Keratinocyte (primary cell): Measurements from ENCODE around the gene IREB2.

Experiments
- CTCF ChIP-seq, 3 experiments: IDR thresholded peaks in 1 of 3; conservative IDR thresholded peaks in 1 of 3; optimal IDR thresholded peaks in 1 of 3; 2 replicates in 2 of 3; 3 replicates in 1 of 3; pipeline versions ENCODE3 to v1.5.1; 2011; ENCODE audit warnings: low read length in 3 of 3, mild to moderate bottlenecking in 3 of 3, moderate library complexity in 2 of 3, control low read depth in 1 of 3, inconsistent platforms in 1 of 3; ENCODE audit not compliant: insufficient read depth in 2 of 3; ENCODE audit errors: extremely low read depth in 1 of 3
- EZH2 ChIP-seq: IDR thresholded peaks from one replicate; pipeline ENCODE4 v1.6.1; 2012; ENCODE audit warnings: inconsistent platforms, mild to moderate bottlenecking, low read length, moderate library complexity

DNA sequence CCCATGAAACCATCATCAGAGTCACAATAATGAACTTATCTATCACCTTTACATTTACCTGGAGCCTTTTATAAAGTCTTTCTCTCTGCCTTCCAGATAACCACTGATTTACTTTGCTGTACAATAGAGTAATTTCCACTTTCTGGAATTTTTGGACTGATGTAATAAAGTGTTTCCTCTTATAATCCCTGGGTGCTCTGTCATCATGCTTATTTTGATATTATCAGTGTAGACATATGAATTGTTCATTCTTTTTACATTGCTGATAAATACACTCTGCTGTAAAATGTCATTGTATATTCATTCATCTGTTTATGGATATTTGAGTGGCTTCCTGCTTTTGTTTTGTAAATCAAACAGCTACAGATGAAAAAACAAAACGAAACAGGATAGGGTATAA is 27.0 kb upstream of the IREB2 start:
- TF ChIP-seq EZH2 (no peak), CTCF (optimal IDR thresholded peaks at IDR 0.05 in 1 of 3, IDR thresholded peaks at IDR 0.05 in 1 of 3, conservative IDR thresholded peaks at IDR 0.05 in 1 of 3; ENCODE audit: extremely low read depth in 1 of 3, insufficient read depth in 2 of 3, low read length in 3 of 3) (no peak)
